HG02588 (cell line): ENCODE data around the gene GAL3ST2.
"Not testable (repeated sequence)": the region's sequence is repeated elsewhere in the genome, so short reads cannot be mapped to it uniquely, and the experiment has no call there.

Experiments used
- ATAC-seq: cut with Tn5 transposase; IDR thresholded peaks from one replicate; pipeline ENCODE4 v1.9.1; 2021; ENCODE audit warnings: mild to moderate bottlenecking, moderate library complexity; ENCODE audit not compliant: unreplicated experiment

The GAL3ST2 gene

GRCh38 chr2:241746084-241746483 is 30.5 kb upstream of the GAL3ST2 start:
- no peak for ATAC-seq

- no peak for ATAC-seq
Observed at GRCh38 chr2:241748468-241749256, 28.0 kb upstream of the GAL3ST2 start.

- ATAC-seq, result no peak
Observed at GRCh38 chr2:241750076-241750840, 26.4 kb upstream of the GAL3ST2 start.

- no peak for ATAC-seq
Observed at GRCh38 chr2:241751152-241751551, 25.5 kb upstream of the GAL3ST2 start.

- no peak for ATAC-seq
Observed at GRCh38 chr2:241751776-241752175, 24.8 kb upstream of the GAL3ST2 start.

GRCh38 chr2:241752253-241752652 is 24.4 kb upstream of the GAL3ST2 start:
- no peak for ATAC-seq

- ATAC-seq, result no peak
Observed at GRCh38 chr2:241752689-241753276, 23.8 kb upstream of the GAL3ST2 start.

GRCh38 chr2:241753493-241753892 is 23.1 kb upstream of the GAL3ST2 start:
- no peak for ATAC-seq

- ATAC-seq, result no peak
Observed at GRCh38 chr2:241754042-241754441, 22.6 kb upstream of the GAL3ST2 start.

GRCh38 chr2:241755166-241755565 is 21.5 kb upstream of the GAL3ST2 start:
- ATAC-seq, result no peak

- ATAC-seq, result no peak
Observed at GRCh38 chr2:241755777-241756176, 20.8 kb upstream of the GAL3ST2 start.

- no peak for ATAC-seq
Observed at GRCh38 chr2:241759067-241759807, 17.4 kb upstream of the GAL3ST2 start.

- ATAC-seq, result not testable (repeated sequence)
Observed at GRCh38 chr2:241759893-241760292, 16.7 kb upstream of the GAL3ST2 start.

GRCh38 chr2:241760301-241760771 is 16.3 kb upstream of the GAL3ST2 start:
- no peak for ATAC-seq

- no peak for ATAC-seq
Observed at GRCh38 chr2:241762321-241762932, 14.2 kb upstream of the GAL3ST2 start.

GRCh38 chr2:241762933-241763369 is 13.7 kb upstream of the GAL3ST2 start:
- no peak for ATAC-seq

- no peak for ATAC-seq
Observed at GRCh38 chr2:241763551-241764274, 12.9 kb upstream of the GAL3ST2 start.

GRCh38 chr2:241764275-241765241 is 12.1 kb upstream of the GAL3ST2 start:
- ATAC-seq, result no peak
